Colonic mucosa (tissue), 4 donors: ENCODE data around the gene XXYLT1. TPM values are rescaled to one million over a fixed set of nuclear protein-coding genes. Genes with fewer than 3 reads are reported as not detected.

ENCODE experiments used
- DNase-seq: peaks from one replicate; pipeline ENCODE4 v3.0.0-alpha.2; 2020
- H3K27ac ChIP-seq: fragments of 200-600 bp; one replicate; pipeline ENCODE4 v1.8.0; 2021
- H3K27me3 ChIP-seq: fragments of 200-600 bp; one replicate; pipeline ENCODE4 v1.8.0; 2021
- H3K36me3 ChIP-seq: fragments of 200-600 bp; one replicate; pipeline ENCODE4 v1.8.0; 2021
- H3K4me1 ChIP-seq: fragments of 200-600 bp; one replicate; pipeline ENCODE4 v1.8.0; 2021; ENCODE audit warnings: mild to moderate bottlenecking
- H3K4me3 ChIP-seq: fragments of 200-600 bp; one replicate; pipeline ENCODE4 v1.8.0; 2021
- H3K9ac ChIP-seq, 2 donors: one replicate each; pipeline ENCODE4 v1.7.0; 2013; ENCODE audit warnings: control low read depth in 2 of 2, low read depth in 2 of 2, low read length in 2 of 2
- H3K9me3 ChIP-seq: fragments of 200-600 bp; one replicate; pipeline ENCODE4 v1.8.0; 2021
- intact Hi-C: fragments of 100-400 bp; cut with DNase I; formaldehyde crosslinking; loops from one replicate; pipeline ENCODE4 v1.14.1; 2022
- total RNA-seq, 2 donors: library from RNA; stranded (reverse); fragmentation: NEBNext Ultra II Directional in 1 of 2; extraction: Animal tissue kit (Norgen Biotek cat#: 25700) in 1 of 2; gene quantifications; one replicate each; pipeline ENCODE4 v1.2.1, GENCODE V29; 2021
- TF ChIP-seq, protein P1 (sequence below): fragments of 200-600 bp; IDR thresholded peaks from one replicate; pipeline ENCODE4 v1.8.0; 2022; ENCODE audit warnings: antibody characterized with exemption, mild to moderate bottlenecking
- donor health status: healthy.
- donor health status: DM: no; HTN: no; CAD: no.
- donor health status: DM: no; HTN: no; CAD: no.

XXYLT1 gene
- total RNA-seq, 2 donors from 2014 or later, result 8.3 to 10.9 TPM

DNA sequence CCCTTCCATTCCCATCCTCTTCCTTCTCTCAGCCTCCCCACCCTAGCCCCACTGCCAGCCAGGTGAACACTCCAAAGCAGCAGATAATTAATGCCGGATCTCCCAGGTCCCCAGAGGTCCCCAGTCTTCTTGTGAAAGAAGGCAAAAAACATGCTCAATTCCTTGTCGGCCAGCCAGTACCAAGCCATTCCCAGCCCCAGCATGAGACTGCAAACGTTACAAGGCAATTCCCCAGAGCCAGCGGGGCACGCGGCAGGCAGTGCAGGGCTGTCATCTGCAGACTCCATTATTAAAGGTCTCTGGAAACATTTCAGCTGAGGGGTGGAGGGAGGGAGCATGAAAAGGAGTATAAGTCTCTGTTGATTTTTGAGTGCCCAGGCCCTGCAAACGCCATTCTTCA, 117.8 kb downstream of the XXYLT1 start:
- H3K9me3 ChIP-seq, result no peaks in the 10 kb centered on the region
- TF ChIP-seq, protein P1, sequence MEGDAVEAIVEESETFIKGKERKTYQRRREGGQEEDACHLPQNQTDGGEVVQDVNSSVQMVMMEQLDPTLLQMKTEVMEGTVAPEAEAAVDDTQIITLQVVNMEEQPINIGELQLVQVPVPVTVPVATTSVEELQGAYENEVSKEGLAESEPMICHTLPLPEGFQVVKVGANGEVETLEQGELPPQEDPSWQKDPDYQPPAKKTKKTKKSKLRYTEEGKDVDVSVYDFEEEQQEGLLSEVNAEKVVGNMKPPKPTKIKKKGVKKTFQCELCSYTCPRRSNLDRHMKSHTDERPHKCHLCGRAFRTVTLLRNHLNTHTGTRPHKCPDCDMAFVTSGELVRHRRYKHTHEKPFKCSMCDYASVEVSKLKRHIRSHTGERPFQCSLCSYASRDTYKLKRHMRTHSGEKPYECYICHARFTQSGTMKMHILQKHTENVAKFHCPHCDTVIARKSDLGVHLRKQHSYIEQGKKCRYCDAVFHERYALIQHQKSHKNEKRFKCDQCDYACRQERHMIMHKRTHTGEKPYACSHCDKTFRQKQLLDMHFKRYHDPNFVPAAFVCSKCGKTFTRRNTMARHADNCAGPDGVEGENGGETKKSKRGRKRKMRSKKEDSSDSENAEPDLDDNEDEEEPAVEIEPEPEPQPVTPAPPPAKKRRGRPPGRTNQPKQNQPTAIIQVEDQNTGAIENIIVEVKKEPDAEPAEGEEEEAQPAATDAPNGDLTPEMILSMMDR, result no peak
- no peak for DNase-seq
- H3K27ac ChIP-seq, result peak overlapping the region; percentile 66
- peaks cover 6% of the 10 kb centered on the region for H3K4me1 ChIP-seq
- no peaks in the 10 kb centered on the region for H3K36me3 ChIP-seq
- intact Hi-C loops, result no loop called here
- no peak overlapping the region for H3K4me3 ChIP-seq
- peak overlapping the region in 1 of 2 donors; percentile 4 for H3K9ac ChIP-seq
- H3K27me3 ChIP-seq, result no peaks in the 10 kb centered on the region

GRCh38 chr3:195151866-195152541, 119.0 kb downstream of the XXYLT1 start:
- Histone ChIP-seq H3K9me3 (no peaks in the 10 kb centered on the region), H3K9ac (no peak overlapping the region), H3K4me3 (no peak overlapping the region), H3K27me3 (no peaks in the 10 kb centered on the region), H3K27ac (peak overlapping the region; percentile 32), H3K4me1 (peaks cover 6% of the 10 kb centered on the region), H3K36me3 (no peaks in the 10 kb centered on the region)
- TF ChIP-seq, protein P1, result no peak
- DNase-seq, result no peak
- intact Hi-C loops, result no loop called here

GRCh38 chr3:195151402-195151801, 119.6 kb downstream of the XXYLT1 start:
- intact Hi-C loops, result no loop called here
- DNase-seq, result no peak
- Histone ChIP-seq H3K27ac (no peak overlapping the region), H3K9ac (no peak overlapping the region), H3K9me3 (no peaks in the 10 kb centered on the region), H3K27me3 (no peaks in the 10 kb centered on the region), H3K4me3 (no peak overlapping the region), H3K4me1 (peaks cover 6% of the 10 kb centered on the region), H3K36me3 (no peaks in the 10 kb centered on the region)
- TF ChIP-seq, protein P1, result no peak

DNA sequence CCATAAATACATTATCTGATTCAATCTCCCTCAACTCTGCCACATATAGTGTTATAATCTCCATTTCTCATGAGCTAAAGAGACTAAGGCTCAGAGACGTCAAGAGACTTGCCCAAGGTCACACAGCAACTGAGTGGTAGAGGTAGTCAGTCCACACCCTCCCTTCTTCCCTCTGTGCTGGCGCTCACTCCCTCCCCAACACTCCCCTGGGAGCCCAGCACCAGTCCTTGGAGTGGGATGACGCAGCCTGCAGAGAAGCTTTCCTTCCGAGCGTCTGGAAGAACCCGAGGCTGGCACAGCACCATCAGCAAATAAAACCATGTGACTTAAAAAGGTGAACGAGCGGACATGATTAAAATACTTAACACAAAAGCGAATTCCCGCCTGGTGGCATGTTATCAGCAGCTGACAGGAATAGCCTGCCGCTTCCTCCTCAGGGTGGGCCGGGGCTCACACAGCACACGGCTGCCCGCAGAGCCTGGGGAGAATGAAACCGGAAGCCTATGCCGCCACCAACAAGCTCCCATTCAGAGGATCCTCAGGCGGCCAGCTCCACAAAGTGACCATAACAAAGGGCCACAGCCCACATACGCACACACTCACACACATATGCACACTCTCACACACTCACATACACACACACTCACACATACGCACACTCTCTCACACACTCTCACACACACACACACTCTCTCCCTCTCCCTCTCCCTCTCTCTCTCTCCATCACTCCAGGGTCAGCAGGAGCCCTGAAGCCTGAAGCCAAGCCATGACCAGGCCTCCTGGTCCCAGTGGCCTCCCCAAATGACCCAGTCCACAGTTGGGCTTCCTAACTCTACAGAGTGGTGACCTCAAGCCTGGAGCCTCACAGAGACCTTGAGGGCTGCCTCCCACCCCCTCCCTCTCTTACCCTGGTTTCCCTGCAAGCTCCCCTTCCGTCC, 120.5 kb downstream of the XXYLT1 start:
- peak overlapping the region; percentile 32 to 46 for H3K9ac ChIP-seq

More for the DNA sequence above, 120.5 kb downstream of the XXYLT1 start:
- Histone ChIP-seq H3K4me3 (no peak overlapping the region), H3K4me1 (peaks cover 4% of the 10 kb centered on the region), H3K27me3 (no peaks in the 10 kb centered on the region), H3K36me3 (no peaks in the 10 kb centered on the region), H3K27ac (peak overlapping the region; percentile 49), H3K9me3 (no peaks in the 10 kb centered on the region)
- TF ChIP-seq, protein P1, result no peak
- intact Hi-C loops, result no loop called here
- DNase-seq, result peak; percentile 58
